ENCODE data around the gene KLF11. TPM values are rescaled to one million over a fixed set of nuclear protein-coding genes. Genes with fewer than 3 reads are reported as not detected.
A peak's percentile ranks its signal among the peaks of the same experiment; 100 is the strongest.

Gene KLF11
- polyA plus RNA-seq, 3 donors: 21.0 to 69.8 (median 25.3) TPM

DNA sequence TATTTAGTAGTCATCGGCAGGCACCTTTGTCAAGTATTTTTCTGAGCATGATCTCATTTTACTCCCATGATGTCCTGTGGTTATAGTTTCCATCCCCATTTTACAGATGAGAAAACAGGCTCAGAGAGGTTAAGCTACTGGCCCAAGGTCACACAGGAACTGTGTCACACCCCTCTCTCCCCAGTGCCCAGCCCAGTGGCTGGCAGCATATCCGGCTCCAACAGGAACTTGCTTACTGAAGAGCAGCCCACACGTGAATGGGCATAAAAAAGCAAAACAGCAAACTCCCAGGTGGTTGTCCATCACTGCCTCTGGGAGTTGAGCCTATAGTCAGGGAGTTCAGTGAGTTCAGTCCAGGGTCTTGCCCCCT, 8.3 kb upstream of the KLF11 start:
- no peak overlapping the region for H3K9ac ChIP-seq (ENCODE audit: insufficient read depth, low read length, poor library complexity, severe bottlenecking)
- TF ChIP-seq, protein P1, sequence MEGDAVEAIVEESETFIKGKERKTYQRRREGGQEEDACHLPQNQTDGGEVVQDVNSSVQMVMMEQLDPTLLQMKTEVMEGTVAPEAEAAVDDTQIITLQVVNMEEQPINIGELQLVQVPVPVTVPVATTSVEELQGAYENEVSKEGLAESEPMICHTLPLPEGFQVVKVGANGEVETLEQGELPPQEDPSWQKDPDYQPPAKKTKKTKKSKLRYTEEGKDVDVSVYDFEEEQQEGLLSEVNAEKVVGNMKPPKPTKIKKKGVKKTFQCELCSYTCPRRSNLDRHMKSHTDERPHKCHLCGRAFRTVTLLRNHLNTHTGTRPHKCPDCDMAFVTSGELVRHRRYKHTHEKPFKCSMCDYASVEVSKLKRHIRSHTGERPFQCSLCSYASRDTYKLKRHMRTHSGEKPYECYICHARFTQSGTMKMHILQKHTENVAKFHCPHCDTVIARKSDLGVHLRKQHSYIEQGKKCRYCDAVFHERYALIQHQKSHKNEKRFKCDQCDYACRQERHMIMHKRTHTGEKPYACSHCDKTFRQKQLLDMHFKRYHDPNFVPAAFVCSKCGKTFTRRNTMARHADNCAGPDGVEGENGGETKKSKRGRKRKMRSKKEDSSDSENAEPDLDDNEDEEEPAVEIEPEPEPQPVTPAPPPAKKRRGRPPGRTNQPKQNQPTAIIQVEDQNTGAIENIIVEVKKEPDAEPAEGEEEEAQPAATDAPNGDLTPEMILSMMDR (IDR thresholded peaks at IDR 0.05): no peak
- H3K4me3 ChIP-seq (replicated peaks in 1 of 3; ENCODE audit: low read depth in 2 of 3, low read length in 3 of 3): peak overlapping the region in 1 of 3 experiments; percentile 28
- Mint-ChIP-seq H3K4me3 (no peak overlapping the region), H3K27ac (peak overlapping the region; percentile 91 to 97 (median 95)), H3K4me1 (peaks cover 81% of the 10 kb centered on the region), H3K27me3 (ENCODE audit: low read depth in 3 of 3) (peaks cover 0 to 5% (median 2%) of the 10 kb centered on the region in 3 donors), H3K9me3 (peaks cover 0 to 4% (median 0%) of the 10 kb centered on the region in 7 donors), H3K36me3 (peaks cover 21 to 29% of the 10 kb centered on the region in 2 donors)
- peak; percentile 59 to 76 (median 73) for DNase-seq
- peaks cover 79 to 82% of the 10 kb centered on the region in 2 donors for H3K4me1 ChIP-seq (ENCODE audit: control insufficient read depth in 1 of 2, insufficient read depth in 2 of 2, low read length in 2 of 2)
- peaks cover 12% of the 10 kb centered on the region for H3K79me2 ChIP-seq (ENCODE audit: insufficient read depth, low read length)
- WGBS (ENCODE audit: insufficient coverage): 0% methylated on average over 2 of the region's 3 CpGs
- no peak overlapping the region for H2AFZ ChIP-seq (ENCODE audit: insufficient read depth, low read depth, low read length, poor library complexity, severe bottlenecking)
- peak overlapping the region; percentile 81 to 90 for H3K27ac ChIP-seq (ENCODE audit: low read depth in 1 of 2, low read length in 2 of 2)
- no peaks in the 10 kb centered on the region for H3K36me3 ChIP-seq (replicated peaks in 1 of 2; ENCODE audit: control insufficient read depth in 1 of 2, insufficient read depth in 2 of 2, low read length in 2 of 2)
- no peaks in the 10 kb centered on the region for H3K9me3 ChIP-seq (replicated peaks in 1 of 2; ENCODE audit: control insufficient read depth in 1 of 2, insufficient read depth in 1 of 2, low read length in 2 of 2)
- H3K4me2 ChIP-seq (replicated peaks; ENCODE audit: extremely low read depth, low read length, poor library complexity, severe bottlenecking): peak overlapping the region; percentile 33
- intact Hi-C loops (cut with micrococcal nuclease): no loop called here
- H3K27me3 ChIP-seq (ENCODE audit: control insufficient read depth in 2 of 2, insufficient read depth in 2 of 2, low read length in 2 of 2): no peaks in the 10 kb centered on the region
- no peaks in the 10 kb centered on the region for H4K20me1 ChIP-seq (ENCODE audit: insufficient read depth, low read length)

DNA sequence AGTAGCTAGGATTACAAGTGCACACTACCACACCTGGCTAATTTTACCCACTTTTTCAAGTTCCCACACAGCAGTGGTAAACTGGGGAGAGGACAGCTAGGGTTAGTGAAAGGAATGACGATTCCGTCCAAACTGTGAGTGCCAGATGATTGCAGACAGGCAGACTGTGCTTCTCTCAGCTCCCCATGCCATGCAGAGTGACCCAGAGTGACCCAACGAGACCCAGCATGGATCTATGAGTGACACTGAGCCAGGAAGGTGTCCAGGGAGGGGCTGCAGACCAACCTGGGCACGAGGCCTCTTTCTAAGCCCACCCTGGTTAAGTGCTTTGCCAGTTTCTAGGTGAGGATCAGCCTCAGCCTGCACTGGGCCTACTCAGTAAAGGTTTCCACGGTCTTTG, 7.7 kb upstream of the KLF11 start:
- H3K27me3 ChIP-seq (ENCODE audit: control insufficient read depth in 2 of 2, insufficient read depth in 2 of 2, low read length in 2 of 2): no peaks in the 10 kb centered on the region
- peaks cover 6% of the 10 kb centered on the region for H3K79me2 ChIP-seq (ENCODE audit: insufficient read depth, low read length)
- peaks cover 78% of the 10 kb centered on the region for H3K4me1 Mint-ChIP-seq
- H3K9ac ChIP-seq (ENCODE audit: insufficient read depth, low read length, poor library complexity, severe bottlenecking): peak overlapping the region; percentile 53
- peaks cover 73 to 76% of the 10 kb centered on the region in 2 donors for H3K4me1 ChIP-seq (ENCODE audit: control insufficient read depth in 1 of 2, insufficient read depth in 2 of 2, low read length in 2 of 2)
- H3K9me3 Mint-ChIP-seq: peaks cover 0 to 4% (median 0%) of the 10 kb centered on the region in 7 donors
- no peaks in the 10 kb centered on the region for H3K9me3 ChIP-seq (replicated peaks in 1 of 2; ENCODE audit: control insufficient read depth in 1 of 2, insufficient read depth in 1 of 2, low read length in 2 of 2)
- H3K4me3 ChIP-seq (replicated peaks in 1 of 3; ENCODE audit: low read depth in 2 of 3, low read length in 3 of 3): peak overlapping the region in 1 of 3 experiments; percentile 20
- H3K4me3 Mint-ChIP-seq: peak overlapping the region; percentile 24 to 62
- no peaks in the 10 kb centered on the region for H3K36me3 ChIP-seq (replicated peaks in 1 of 2; ENCODE audit: control insufficient read depth in 1 of 2, insufficient read depth in 2 of 2, low read length in 2 of 2)
- TF ChIP-seq, protein P1 (IDR thresholded peaks at IDR 0.05): no peak
- H3K27ac ChIP-seq (ENCODE audit: low read depth in 1 of 2, low read length in 2 of 2): peak overlapping the region; percentile 81 to 90
- H2AFZ ChIP-seq (ENCODE audit: insufficient read depth, low read depth, low read length, poor library complexity, severe bottlenecking): peak overlapping the region; percentile 24
- intact Hi-C loops (cut with micrococcal nuclease): no loop called here
- peaks cover 22 to 29% of the 10 kb centered on the region in 2 donors for H3K36me3 Mint-ChIP-seq
- H4K20me1 ChIP-seq (ENCODE audit: insufficient read depth, low read length): no peaks in the 10 kb centered on the region
- H3K27me3 Mint-ChIP-seq (ENCODE audit: low read depth in 3 of 3): peaks cover under 1 to 5% (median 2%) of the 10 kb centered on the region in 3 donors
- H3K27ac Mint-ChIP-seq: peak overlapping the region; percentile 91 to 97 (median 95)
- no peak for DNase-seq
- peak overlapping the region; percentile 38 for H3K4me2 ChIP-seq (replicated peaks; ENCODE audit: extremely low read depth, low read length, poor library complexity, severe bottlenecking)
- 72% methylated on average over 4 of the region's 5 CpGs for WGBS (ENCODE audit: insufficient coverage)
